ENCODE data around the gene C10orf143.
"Not testable (repeated sequence)": the region's sequence is repeated elsewhere in the genome, so short reads cannot be mapped to it uniquely, and the experiment has no call there.

Gene C10orf143

DNA sequence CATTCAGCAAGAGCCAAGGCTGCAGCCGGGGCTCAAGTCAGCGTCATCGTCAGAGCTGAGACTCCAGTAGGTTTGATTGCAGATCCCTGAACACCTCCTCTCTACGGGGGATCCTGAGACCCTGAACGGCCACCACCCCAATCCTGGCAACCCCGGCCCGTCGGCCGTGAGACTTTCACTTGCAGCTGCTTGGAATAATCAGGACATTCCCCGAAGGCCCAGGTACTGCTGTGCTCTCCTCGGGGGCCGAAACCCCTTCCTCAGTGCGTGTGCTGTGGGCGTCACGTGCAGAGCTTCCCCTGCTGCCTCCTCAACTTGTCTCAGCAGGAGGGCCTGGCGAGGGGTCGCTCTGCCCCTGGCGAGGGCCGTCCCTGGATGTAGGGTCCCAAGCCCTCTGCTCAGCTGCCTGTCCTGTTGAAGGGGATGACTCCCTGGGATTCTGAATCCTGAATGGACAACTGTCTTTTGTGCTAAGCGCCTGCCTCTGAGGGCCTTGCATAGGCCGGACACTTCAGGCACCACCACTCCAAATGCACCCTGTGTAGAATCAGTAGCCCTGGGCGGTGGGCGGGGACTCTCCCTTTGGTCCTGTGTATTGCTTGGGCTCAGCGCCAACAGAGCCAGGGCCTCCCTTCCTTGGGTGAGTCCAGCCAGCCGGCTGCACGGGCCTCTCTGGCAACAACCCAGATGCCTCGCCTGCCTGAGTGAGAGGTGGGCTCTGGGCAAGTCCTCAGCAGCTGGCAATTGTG lies 82.7 kb downstream of the C10orf143 start:
- no peak for DNase-seq

DNA sequence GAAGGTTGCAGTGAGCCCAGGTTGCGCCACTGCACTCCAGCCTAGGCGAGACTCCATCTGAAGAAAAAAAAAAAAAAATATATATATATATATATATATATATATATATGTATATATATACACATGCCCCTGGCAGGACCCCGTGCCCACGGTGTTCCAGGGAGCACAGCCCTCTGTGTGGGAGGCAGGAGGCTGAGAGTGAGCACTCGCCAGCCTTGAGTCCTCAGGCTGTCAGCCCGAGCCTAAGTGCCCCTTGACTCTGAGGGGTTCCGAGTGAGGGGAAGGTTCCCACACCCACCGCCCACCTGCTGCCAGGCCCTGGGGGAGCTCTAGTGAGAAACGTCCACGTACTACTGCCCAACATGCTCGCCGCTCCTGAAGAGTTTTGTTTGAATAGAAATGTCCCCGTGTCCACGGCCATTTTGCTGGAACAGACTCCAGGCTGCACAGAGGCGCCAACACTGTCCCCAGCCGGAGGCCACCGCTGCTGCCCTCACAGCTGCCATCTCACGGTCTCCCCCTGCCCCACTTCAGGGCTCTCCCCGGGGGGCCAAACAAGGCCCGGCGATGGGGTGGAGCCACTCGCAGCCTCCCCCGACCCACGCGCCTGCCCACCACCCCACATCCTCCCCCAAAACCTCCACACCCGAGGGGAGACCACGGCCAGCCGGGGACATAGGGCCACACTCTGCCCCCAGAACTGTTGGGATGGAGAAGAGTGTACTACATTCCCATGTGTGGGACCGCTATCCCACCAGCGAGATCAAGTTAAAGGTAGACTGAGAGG lies 83.8 kb downstream of the C10orf143 start:
- no peak for DNase-seq

DNA sequence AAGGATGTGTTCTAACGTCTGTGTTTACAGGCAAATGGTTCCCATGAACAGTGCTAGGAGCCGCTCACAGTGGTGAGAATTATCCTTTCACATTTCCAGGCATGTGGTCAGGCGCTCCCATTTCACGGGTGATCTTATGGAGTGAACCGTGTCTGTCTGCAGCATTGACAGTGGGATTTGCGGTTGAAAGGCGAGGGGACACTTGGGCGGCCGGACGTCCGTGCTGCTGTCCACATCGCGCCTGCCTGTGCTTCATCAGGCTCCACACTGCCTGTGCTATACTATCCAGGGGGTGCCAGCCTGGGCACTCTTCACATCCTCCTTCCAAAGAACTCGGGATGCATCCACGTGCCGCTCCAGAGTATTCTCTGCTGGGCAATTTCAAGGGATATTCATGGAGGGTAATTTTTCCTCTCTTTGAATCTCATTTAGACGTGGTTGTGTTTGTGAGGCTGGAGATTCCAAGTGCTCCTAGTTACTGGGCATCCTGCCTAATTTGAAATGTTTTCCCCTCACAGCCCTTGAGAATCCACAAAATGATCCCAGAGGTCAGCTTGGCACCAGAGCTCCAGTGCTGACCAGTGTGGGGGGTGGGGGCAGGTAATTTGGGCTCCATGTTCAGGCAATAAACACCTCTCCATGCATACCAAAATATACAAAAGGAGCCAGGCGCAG lies 84.7 kb downstream of the C10orf143 start:
- no peak for DNase-seq

DNA sequence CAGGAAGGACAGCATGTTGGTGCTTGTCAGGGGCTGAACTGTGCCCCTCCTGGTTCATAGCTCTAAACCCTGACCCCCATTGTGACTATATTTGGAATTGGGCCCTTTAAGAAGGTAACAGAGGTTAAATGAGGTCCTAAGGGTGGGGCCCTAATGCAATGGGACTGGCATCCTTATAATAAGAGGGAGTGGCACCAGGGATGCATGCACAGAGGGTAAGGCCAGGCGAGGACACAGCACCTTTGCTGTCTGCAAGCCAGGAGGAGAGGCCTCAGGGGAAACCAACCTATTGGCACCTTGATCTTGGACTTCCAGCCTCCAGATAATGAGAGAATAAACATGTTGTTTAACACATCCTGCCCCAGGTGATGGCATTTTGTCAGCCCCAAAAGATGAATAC lies 85.3 kb downstream of the C10orf143 start:
- no peak for DNase-seq

DNA sequence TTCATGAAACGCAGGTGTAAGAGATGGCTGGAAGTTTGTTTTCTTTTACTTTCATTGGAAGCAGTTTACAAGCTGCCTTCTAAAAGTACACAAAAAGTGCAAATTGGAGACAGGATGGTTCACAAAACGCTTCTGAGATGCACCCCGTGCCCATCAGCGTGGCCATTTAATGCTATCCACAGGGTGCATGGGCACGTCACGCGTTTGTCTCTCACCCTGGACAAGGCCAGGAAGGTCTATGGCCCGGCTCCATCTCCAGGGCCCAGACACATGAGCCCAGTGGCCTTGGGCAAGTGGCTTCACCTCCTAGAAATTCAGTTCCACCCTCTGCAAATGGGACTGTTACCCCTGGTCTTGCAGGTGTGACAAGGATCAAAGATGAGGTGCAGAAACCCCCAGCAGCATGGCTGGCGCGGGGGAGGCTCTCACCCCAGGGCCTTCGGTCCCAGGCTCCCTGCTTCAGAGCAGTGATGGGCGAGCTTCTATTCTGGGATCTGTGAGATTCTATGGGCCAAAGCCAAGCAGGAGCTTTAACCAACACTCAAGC lies 85.8 kb downstream of the C10orf143 start:
- DNase-seq = no peak

DNA sequence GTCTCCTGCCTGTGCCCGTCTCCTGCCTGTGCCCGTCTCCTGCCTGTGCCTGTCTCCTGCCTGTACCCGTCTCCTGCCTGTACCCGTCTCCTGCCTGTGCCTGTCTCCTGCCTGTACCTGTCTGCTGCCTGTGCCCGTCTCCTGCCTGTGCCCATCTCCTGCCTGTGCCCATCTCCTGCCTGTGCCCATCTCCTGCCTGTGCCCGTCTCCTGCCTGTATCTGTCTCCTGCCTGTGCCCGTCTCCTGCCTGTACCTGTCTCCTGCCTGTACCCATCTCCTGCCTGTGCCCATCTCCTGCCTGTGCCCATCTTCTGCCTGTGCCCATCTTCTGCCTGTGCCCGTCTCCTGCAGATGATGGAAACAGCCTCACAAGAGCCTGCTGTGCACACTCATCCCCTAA lies 86.3 kb downstream of the C10orf143 start:
- DNase-seq = not testable (repeated sequence)

DNA sequence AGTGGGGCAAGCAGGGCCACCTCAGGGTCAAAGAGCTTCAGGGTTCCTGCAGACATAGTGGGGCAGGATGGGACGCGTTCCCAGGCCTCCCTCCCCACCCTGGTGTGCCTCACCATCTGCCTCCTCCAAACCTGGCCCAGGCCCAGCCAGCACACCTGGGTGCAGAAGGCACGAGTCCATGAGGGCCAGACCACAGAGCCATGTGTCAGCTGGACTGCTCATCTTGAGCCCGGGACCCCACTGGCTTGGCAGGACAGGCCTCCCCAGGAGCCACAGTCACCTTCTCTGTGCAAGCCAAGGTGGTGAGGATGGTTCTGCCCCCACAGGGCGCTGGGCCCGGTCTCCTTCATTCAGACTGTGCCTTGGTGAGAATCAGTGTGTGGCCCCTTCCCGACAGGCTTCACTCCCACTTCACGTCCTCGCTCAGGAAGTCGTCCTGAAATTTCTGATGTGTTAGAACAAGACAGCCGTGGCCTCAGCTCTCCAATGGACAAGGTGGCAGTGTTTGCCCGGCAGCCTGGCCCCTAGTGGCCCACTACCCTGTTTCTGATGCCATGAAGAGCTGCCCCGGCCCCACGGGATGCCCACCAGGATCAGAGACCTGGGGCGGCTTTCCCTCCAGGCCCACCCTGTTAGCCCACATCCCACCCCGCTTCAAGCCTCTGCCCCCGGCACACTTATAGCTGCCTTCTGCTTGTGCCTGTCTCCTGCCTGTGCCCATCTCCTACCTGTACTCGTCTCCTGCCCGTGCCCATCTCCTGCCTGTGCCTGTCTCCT lies 87.0 kb downstream of the C10orf143 start:
- no peak for DNase-seq

DNA sequence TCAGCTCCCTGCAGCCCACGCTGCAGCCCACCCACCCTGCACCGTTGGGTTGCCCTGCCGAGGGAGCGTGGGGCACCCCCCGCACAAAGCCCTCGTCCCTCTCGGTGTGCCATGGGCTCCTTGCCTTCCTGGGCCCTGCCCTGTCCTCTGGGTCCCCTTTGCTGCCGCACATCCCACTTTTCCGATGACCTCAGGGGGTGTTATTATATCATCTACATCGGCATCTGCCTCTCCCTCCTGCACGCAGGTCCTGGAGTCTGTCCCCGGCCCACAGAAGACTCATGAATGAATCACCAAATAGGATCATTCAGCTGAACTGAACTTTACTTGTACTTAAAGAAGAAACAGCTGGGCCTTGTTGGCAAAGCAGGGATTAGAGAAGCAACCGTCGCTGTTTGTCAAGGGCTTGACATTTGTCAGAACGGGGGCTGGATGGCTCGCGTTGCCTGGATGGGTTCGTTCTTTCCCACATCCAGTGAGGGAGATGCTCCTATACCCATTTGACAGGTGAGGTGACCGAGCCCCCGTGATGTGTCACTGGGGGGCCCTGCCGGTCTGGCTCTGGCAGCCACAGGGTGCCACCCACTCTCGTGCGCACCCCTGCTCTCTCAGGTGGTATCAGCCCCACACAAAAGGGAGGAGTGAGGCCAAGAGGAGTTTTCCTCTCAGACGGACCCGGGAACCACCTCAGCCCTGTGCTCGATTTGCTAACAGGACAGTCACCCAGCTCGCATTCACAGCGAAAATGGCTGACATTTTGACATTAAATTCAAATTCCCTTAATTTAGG lies 87.9 kb downstream of the C10orf143 start:
- DNase-seq = no peak

DNA sequence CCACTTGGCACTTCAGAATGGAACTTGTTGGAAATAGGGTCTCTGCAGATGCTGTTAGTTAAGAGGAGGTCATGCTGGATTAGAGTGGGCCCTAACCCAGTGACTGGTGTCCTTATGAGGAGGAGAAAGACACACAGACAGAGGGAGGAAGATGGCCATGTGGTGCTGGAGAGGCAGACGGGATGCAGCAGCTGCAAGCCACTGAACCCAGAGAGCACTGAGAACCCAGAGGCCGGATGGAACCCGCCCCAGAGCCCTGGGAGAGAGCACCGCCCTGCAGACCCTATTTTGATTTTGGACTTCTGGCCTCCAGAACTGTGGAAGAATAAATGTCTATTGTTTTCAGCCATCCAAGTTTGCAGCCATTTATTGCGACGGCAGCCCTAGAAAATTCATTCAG lies 88.5 kb downstream of the C10orf143 start:
- no peak for DNase-seq

DNA sequence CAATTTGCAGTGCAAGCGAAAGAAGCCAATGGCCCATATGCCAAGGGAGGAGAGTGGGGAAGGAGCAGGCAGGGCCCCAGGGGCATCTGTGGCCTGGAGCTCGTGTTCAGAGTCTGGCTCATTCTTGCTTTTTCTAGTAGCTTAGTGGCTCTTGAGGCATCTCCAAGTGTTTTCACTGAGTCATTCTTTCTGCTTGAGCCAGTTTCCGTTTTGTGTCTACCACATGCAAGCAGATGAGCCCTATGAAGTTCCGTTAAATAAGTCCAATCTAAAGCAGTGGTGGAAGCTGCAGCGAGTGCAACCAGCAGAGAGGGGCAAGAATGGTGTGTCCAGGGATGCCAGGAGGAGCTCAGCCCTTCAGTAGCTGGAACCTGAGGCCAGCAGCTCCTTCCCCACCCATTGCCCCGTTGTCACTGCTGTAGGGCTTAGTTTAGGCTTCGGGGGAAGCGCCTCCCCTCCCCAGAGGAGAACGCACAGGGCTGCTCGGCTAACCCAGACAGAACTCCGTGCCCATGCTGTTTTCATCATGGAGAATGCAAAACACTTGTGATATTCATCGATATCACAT lies 89.2 kb downstream of the C10orf143 start:
- no peak for DNase-seq

DNA sequence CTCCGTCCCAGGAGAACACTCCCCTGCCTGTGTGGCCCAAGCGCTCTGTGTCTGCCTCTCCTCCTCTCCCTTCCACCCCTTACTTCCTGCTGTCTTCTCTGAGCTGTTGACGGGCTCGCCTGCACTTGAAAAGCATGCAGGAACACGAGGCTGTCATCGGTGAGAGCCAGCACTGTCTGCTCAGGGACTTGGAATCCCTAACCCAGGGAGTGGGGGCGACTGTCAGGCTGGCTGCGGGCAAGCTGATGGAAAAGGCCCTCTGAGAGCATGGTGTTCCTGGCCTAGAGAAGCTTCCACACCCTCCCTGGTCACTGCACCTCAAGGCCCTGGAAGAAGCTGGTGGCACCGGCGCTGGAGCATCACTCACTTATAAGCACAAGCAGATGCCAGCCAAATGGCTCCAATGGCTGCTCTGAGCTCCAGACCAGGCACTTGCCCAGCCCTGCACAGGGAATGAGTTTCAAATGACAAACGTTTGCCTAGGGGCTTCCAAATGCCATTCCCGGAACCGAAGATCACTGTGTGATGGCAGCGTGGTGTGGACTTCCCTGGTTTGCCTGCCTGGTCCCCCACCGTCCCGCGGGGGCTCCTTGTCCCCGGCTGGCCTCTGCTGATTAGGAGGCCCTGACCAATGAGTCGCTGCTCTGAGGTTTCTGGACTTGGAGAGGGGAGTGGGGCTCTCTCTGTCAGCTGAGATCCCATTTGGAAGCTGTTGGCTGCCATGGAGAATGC lies 89.8 kb downstream of the C10orf143 start:
- DNase-seq = no peak

DNA sequence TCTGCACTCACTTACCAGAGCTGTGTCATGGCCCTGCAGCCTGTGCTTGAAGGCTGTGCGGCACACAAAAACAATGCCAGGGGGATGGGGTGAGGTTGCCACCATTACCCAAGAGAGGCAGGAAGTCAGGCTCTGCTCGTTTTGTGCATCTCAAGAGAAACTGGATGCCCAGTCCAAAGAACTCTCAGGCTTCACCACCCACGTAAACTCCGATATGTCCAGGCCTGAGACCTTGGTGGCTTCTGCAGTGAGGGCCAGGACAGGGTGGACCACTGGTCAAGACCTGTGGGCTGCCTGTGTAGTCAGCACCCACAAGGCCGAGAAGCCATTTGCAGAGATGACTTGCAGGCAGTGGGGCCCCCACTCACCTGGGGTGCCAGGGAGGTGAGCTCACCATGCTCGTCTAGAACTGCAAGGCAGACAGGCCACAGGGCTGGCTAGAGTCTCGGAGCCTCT lies 91.9 kb downstream of the C10orf143 start:
- DNase-seq = no peak

DNA sequence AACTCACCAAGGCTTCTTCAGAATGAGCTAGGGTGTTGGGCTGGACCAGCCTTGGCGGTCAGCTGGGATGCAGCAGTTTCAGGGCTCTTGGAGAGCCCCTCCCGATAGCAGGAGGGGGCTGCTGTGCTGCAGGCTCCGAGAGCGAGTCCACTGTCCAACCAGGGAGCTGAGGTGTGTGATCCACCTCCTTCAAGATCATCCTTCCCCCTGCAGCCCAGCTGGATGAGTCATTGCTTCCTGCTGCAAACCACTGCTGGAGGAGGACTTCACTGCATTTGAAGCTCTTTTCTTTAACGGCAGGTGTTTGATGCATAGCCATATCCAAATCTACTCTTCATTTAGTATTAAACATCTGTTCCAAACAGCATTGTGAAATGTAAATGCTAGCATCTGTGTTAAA lies 92.4 kb downstream of the C10orf143 start:
- no peak for DNase-seq

DNA sequence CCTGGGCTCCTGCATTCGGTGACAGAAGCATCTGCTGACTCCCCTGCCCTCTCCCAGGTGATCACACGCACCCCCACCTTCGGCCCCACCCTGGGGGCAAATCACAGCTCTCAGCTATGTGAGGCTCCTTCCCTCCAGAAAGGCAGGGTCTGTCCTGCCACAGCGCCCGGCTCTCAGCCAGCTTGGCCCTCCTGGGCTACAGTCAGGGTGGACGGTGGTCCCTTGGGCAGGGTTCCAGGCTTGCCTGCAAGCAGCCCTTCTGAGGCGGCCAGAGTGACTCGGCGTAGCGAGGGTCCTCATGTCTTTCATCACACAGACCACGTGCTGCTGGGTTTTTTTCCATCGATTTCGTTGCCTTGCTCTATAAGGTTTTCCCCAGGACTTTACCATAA lies 93.0 kb downstream of the C10orf143 start:
- no peak for DNase-seq

DNA sequence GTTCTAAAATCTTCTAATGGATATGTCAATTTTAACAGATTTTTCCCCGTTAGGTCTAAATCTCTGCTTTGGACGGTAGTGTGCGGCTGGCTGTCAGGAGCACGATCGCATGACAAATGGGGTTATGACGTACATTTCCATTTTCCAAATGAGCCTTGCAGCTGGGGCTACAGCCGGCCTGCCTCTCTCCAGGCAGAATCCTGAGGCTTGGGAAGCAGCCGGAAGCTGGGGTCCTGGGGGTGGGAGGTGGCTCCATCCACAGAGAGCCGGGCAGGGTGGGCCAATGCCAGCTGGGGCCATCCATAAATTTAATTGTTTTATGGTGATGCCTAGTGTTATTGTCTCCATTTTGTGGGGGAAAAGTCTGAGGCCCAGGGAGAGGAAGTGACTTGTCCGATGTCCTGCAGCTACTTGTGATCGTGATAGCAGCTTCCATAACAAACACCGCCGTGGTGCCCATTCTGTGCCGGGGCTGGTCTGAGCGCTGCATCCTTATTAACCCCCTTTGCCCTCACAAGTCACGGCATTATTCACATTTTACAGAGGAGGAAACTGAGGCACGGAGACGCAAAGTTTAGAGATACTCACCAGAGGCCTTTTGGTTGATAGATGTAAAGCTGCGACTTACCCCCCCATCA lies 93.5 kb downstream of the C10orf143 start:
- no peak for DNase-seq

DNA sequence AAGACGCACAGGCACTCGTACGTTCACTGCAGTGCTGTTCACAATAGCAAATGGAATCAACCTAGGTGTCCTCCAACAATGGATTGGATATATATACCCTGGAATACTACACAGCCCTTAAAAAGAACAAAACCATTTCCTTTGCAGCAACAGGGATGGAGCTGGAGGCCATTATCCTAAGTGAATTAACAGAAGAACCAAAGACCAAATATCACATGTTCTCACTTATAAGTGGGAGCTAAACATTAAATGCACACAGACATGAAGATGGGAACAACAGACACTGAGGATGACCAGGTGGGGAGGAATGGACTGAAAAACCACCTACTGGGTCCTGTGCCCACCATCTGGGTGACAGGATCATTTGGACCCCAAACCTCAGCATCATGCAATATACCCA lies 94.5 kb downstream of the C10orf143 start:
- no peak for DNase-seq

DNA sequence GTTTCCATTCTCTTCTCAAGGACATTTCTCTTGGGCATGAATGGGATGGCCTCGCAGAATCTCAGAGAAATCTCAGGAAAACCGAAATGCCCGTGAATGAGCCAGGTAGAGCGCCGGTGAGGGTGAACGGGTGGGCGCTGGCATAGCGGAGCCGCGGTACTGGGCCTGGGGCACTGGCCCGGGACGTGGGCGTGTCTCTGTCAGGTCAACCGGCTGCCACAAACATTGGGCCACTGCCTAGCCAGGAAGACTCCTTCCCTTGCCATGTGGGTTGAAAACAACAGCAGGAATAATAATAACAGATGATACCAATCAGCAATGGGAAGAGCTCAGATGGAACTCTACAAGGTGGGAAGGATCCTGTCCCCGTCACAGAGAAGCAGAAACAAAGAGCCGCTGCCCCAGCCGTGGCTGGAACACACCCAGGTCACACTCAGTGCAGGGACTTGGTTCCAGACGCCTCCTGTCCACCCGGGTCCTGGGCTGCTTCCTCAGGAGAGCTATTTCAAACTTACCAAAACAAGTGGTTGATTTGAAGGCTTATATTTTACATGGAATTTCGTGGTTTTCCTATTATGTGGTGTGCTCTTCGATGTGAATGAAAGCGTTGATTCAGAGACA lies 95.4 kb downstream of the C10orf143 start:
- no peak for DNase-seq

DNA sequence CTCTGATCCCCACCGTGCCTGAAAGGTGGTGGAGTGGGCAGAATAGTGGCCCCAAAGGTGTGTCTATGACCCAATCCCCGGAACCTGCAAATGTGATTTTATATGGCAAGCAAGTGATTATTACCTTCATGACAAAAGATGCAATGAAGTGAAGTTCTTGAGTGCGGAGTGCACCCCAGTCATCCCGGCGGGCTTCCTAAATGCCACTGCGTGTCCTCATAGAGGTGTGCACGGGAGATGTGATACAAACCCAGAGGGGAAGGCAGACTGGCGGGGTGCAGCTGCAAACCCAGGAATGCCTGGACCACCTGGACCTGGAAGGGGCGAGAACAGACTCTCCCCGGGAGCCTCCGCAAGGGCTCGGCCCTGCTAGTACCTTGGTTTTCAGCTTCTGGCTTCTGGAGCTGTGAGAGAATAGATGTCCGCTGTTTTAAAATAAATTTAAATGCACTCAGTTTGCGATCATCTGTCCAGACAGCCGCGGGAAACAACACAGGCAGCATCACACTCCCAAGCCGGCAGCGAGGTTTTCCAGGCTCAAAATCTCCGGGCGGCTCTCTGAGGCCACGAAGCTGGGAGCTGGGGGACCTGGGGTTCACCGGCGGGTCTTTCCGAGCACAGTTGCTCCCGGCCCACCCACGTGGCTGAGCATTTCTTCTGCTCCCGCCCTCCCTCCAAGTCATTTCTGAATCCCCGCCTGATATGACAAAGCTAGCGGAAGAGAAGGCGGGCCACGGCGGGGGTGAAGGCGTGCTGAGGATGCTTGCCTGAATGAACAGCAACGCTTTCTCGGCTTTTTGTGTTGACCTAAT lies 96.2 kb downstream of the C10orf143 start:
- no peak for DNase-seq
